Endothelial cell (in vitro differentiated cells): ENCODE data around the gene DNASE1L1. TPM values are rescaled to one million over a fixed set of nuclear protein-coding genes. Genes with fewer than 3 reads are reported as not detected.
A peak's percentile ranks its signal among the peaks of the same experiment; 100 is the strongest.
"Not testable (repeated sequence)": the region's sequence is repeated elsewhere in the genome, so short reads cannot be mapped to it uniquely, and the experiment has no call there.

Experiments
- DNase-seq: peaks from one replicate; pipeline ENCODE4 v3.0.0; 2021; ENCODE audit warnings: low spot score
- H3K27ac Mint-ChIP-seq: one replicate; pipeline ENCODE4 v1.8.0; 2021; ENCODE audit warnings: mixed read lengths, inconsistent platforms; ENCODE audit not compliant: unreplicated experiment
- H3K27me3 Mint-ChIP-seq: one replicate; pipeline ENCODE4 v1.8.0; 2021; ENCODE audit warnings: mild to moderate bottlenecking, moderate library complexity, mixed read lengths, inconsistent platforms; ENCODE audit not compliant: unreplicated experiment
- H3K36me3 Mint-ChIP-seq: one replicate; pipeline ENCODE4 v1.8.0; 2021; ENCODE audit warnings: mild to moderate bottlenecking, low read depth, mixed read lengths, inconsistent platforms; ENCODE audit not compliant: unreplicated experiment
- H3K4me1 Mint-ChIP-seq: one replicate; pipeline ENCODE4 v1.8.0; 2021; ENCODE audit warnings: mild to moderate bottlenecking, mixed read lengths, inconsistent platforms; ENCODE audit not compliant: unreplicated experiment
- H3K4me3 Mint-ChIP-seq: one replicate; pipeline ENCODE4 v1.8.0; 2021; ENCODE audit warnings: mild to moderate bottlenecking, mixed read lengths, inconsistent platforms; ENCODE audit not compliant: unreplicated experiment
- H3K9me3 Mint-ChIP-seq: one replicate; pipeline ENCODE4 v1.8.0; 2021; ENCODE audit warnings: mixed read lengths, inconsistent platforms; ENCODE audit not compliant: unreplicated experiment
- total RNA-seq: library from RNA; stranded (reverse); fragmentation: NEBNext Ultra II Directional; extraction: Animal tissue kit (Norgen Biotek cat#: 25700); gene quantifications from one replicate; pipeline ENCODE4 v1.2.1, GENCODE V29; 2021; ENCODE audit not compliant: unreplicated experiment
- TF ChIP-seq, protein P1 (sequence below): fragments of 200-600 bp; sonication (generic); IDR thresholded peaks from one replicate; pipeline ENCODE4 v1.5.0; 2021; ENCODE audit warnings: antibody characterized with exemption; ENCODE audit not compliant: unreplicated experiment

DNASE1L1 gene
- total RNA-seq, 1 donor from 2014 or later: 38.6 TPM

DNA sequence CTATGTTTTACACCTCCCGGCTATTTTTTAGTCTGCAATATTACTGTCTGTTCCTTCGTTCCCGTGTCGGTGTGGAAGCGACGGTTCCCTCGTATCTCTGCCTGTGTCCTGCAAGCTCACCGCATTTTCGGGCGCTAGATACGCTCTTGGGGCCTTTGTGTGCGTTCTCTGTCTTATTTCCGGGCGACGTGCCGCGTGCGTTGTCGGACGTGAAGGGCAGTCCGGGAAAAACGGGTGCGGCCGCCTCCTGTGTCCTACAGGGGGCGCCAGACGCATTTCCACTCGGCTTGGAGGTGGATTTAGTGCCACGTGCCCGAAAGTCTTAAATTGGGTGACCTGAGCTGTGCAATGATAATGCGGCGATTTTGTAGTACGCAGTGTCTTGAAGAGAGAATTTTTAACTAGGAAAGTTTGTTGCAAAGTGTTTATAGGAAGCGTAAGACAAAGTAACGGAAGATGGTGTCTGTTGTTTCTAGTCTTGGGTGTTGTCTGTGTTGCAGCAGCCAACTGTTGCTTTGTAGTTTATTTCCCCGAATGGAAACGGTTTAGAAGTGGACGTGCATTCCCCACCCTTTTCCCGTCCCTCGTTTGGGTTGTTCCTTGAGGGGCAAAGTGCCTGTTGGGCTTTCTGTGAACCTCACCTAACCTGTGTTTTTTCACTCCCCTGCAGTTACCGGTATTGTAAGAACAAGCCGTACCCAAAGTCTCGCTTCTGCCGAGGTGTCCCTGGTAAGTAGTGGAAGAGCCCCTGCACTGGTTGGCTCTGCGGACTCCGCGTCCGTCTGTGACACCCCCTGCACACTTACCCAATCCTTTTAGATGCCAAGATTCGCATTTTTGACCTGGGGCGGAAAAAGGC lies 10.2 kb downstream of the DNASE1L1 start:
- TF ChIP-seq, protein P1, sequence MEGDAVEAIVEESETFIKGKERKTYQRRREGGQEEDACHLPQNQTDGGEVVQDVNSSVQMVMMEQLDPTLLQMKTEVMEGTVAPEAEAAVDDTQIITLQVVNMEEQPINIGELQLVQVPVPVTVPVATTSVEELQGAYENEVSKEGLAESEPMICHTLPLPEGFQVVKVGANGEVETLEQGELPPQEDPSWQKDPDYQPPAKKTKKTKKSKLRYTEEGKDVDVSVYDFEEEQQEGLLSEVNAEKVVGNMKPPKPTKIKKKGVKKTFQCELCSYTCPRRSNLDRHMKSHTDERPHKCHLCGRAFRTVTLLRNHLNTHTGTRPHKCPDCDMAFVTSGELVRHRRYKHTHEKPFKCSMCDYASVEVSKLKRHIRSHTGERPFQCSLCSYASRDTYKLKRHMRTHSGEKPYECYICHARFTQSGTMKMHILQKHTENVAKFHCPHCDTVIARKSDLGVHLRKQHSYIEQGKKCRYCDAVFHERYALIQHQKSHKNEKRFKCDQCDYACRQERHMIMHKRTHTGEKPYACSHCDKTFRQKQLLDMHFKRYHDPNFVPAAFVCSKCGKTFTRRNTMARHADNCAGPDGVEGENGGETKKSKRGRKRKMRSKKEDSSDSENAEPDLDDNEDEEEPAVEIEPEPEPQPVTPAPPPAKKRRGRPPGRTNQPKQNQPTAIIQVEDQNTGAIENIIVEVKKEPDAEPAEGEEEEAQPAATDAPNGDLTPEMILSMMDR: peak; percentile 59
- Mint-ChIP-seq H3K9me3 (no peaks in the 10 kb centered on the region), H3K4me1 (peaks cover 12% of the 10 kb centered on the region), H3K27ac (peak overlapping the region; percentile 99), H3K27me3 (peaks cover 21% of the 10 kb centered on the region), H3K4me3 (peak overlapping the region; percentile 99), H3K36me3 (peaks cover 22% of the 10 kb centered on the region)
- DNase-seq: peak; percentile 76

GRCh38 chrX:154397888-154398667 lies 11.0 kb downstream of the DNASE1L1 start, which contains the start of gene RPL10:
Gene RPL10, plus strand, starts transcription at chrX:154398377. Its CDS starts 143 bp downstream, at chrX:154398520.
- H3K36me3 Mint-ChIP-seq: peaks cover 17% of the 10 kb centered on the region
- H3K4me1 Mint-ChIP-seq: peaks cover 12% of the 10 kb centered on the region
- H3K9me3 Mint-ChIP-seq: no peaks in the 10 kb centered on the region
- TF ChIP-seq, protein P1: no peak
- peak within 1 kb of the TSS; percentile 99 for H3K27ac Mint-ChIP-seq
- peak within 1 kb of the TSS; percentile 99 for H3K4me3 Mint-ChIP-seq
- H3K27me3 Mint-ChIP-seq: peaks cover 21% of the 10 kb centered on the region
- DNase-seq: peak; percentile 83

GRCh38 chrX:154396973-154397887 lies 11.8 kb downstream of the DNASE1L1 start:
- Mint-ChIP-seq H3K4me3 (peak overlapping the region; percentile 99), H3K27ac (peak overlapping the region; percentile 99), H3K9me3 (no peaks in the 10 kb centered on the region), H3K27me3 (peaks cover 21% of the 10 kb centered on the region), H3K36me3 (peaks cover 17% of the 10 kb centered on the region), H3K4me1 (peaks cover 12% of the 10 kb centered on the region)
- peak; percentile 64 for DNase-seq
- TF ChIP-seq, protein P1: no peak

DNA sequence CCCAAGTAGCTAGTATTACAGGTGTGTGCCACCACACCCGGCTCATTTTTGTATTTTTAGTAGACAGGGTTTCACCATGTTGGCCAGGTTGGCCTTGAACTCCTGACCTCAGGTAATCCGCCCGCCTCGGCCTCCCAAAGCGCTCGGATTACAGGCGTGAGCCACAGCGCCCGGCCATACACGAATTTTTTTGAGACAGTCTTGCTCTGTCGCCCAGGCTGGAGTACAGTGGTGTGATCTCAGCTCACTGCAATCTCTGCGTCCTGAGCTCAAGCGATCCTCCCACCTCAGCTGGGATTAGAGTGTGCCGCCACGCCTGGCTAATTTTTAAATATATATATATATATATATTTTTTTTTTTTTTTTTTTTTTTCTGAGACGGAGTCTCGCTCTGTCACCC lies 12.7 kb downstream of the DNASE1L1 start:
- peaks cover 21% of the 10 kb centered on the region for H3K27me3 Mint-ChIP-seq
- DNase-seq, H3K27ac Mint-ChIP-seq, H3K9me3 Mint-ChIP-seq: not testable (repeated sequence)
- H3K36me3 Mint-ChIP-seq: peaks cover 17% of the 10 kb centered on the region
- peaks cover 12% of the 10 kb centered on the region for H3K4me1 Mint-ChIP-seq
- peak overlapping the region; percentile 79 for H3K4me3 Mint-ChIP-seq

GRCh38 chrX:154389812-154390747 lies 19.0 kb downstream of the DNASE1L1 start:
- H3K4me3 Mint-ChIP-seq, H3K27me3 Mint-ChIP-seq, H3K9me3 Mint-ChIP-seq, H3K4me1 Mint-ChIP-seq, H3K36me3 Mint-ChIP-seq, DNase-seq, H3K27ac Mint-ChIP-seq: not testable (repeated sequence)

GRCh38 chrX:154388649-154389048 lies 20.4 kb downstream of the DNASE1L1 start:
- not testable (repeated sequence) for H3K4me1 Mint-ChIP-seq, H3K36me3 Mint-ChIP-seq, H3K9me3 Mint-ChIP-seq, H3K27ac Mint-ChIP-seq, DNase-seq, H3K27me3 Mint-ChIP-seq, H3K4me3 Mint-ChIP-seq

- not testable (repeated sequence) for H3K36me3 Mint-ChIP-seq, H3K9me3 Mint-ChIP-seq, H3K27me3 Mint-ChIP-seq, DNase-seq, H3K4me3 Mint-ChIP-seq, H3K27ac Mint-ChIP-seq, H3K4me1 Mint-ChIP-seq
Measured at GRCh38 chrX:154388094-154388493, 21.0 kb downstream of the DNASE1L1 start.
